Measurements from ENCODE around the gene FANCM.

The FANCM gene

GRCh38 chr14:45181806-45182205, 46.1 kb downstream of the FANCM start:
- no peak overlapping the region for H3K27ac ChIP-seq
- no peak for TF ChIP-seq ZFX (IDR thresholded peaks at IDR 0.05)
- no peak for TF ChIP-seq CTCF (conservative IDR thresholded peaks at IDR 0.05)

DNA sequence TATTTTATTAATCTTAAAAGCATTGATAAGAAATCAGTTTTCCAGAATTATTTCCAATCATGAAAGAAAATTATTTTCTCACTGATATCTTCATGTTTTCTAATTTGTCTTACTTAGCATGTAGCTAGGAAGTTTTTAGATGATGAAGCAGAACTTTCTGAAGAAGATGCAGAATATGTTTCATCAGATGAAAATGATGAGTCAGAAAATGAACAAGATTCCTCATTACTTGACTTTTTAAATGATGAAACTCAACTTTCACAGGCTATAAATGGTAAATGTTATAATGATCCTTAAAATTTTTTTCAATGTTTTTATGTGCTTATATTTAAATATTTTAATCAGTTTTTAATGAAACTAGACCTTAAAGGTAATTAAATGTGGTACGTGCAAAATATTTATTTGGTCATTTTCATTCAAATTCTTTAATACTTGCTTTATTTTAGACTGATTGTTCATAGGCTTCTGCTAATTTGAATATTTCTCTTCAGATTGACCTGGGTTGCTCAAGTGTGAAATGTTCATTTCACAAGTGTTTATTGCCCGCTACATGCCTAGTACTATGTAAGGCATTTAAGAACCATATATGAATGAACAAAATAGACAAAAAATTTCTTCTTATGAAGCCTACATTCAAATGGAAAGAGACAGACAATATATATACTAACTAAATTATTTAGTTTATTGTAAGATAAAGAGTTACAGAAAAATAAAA, 49.5 kb downstream of the FANCM start:
- no peak overlapping the region for H3K27ac ChIP-seq
- no peak for TF ChIP-seq CTCF (conservative IDR thresholded peaks at IDR 0.05)
- no peak for TF ChIP-seq ZFX (IDR thresholded peaks at IDR 0.05)

GRCh38 chr14:45194964-45195363, 59.2 kb downstream of the FANCM start:
- no peak overlapping the region for H3K27ac ChIP-seq
- TF ChIP-seq ZFX (IDR thresholded peaks at IDR 0.05) (no peak), CTCF (conservative IDR thresholded peaks at IDR 0.05) (no peak)

- TF ChIP-seq ZFX (IDR thresholded peaks at IDR 0.05) (no peak), CTCF (conservative IDR thresholded peaks at IDR 0.05) (no peak)
- no peak overlapping the region for H3K27ac ChIP-seq
Observed at GRCh38 chr14:45198551-45198950, 62.8 kb downstream of the FANCM start.

DNA sequence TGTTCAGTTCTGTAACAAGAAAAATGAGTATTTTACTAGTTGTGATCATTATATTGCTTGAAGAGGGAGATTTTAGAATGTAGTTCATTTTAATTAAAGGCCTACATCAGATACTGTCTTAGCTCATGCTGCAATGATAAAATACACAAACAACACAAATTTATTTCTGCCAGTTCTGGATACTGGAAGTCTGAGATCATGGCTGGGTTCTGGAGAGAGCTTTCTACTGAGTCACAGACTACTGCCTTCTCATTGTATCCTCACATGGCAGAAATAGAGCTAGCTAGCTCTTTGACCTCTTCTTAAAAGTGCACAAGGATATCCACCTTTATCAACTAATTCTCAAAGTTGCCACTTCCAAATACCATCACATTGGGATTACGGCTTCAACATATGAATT, 63.5 kb downstream of the FANCM start:
- H3K27ac ChIP-seq, result no peak overlapping the region
- TF ChIP-seq CTCF (conservative IDR thresholded peaks at IDR 0.05) (no peak), ZFX (IDR thresholded peaks at IDR 0.05) (no peak)

DNA sequence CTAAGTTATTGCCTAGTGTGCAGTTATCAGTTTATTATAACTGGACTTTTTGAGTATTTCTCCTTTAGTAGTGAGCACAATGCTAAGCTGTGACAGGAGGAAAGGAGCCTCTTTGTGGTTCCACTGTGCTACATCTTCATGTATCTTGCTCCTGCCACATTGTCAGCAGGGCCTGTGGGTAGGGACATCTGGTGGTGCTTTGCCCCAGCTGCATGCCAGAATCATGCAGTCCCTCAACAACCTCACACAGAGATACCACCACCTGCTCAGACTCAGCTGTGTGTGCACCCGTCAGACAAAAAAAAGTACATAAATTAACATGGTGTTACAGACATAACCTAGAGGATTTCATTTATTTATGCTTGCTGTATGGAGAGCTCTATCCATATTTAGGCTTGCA, 66.2 kb downstream of the FANCM start:
- no peak overlapping the region for H3K27ac ChIP-seq

GRCh38 chr14:45204241-45204640, 68.5 kb downstream of the FANCM start:
- TF ChIP-seq CTCF (conservative IDR thresholded peaks at IDR 0.05) (no peak), ZFX (IDR thresholded peaks at IDR 0.05) (no peak)
- no peak overlapping the region for H3K27ac ChIP-seq

More for the DNA sequence above, 66.2 kb downstream of the FANCM start:
- TF ChIP-seq CTCF (conservative IDR thresholded peaks at IDR 0.05) (peak; percentile 18), ZFX (IDR thresholded peaks at IDR 0.05) (no peak)

Measured in C4-2B (cell line).